Measurements from ENCODE around the gene TXNRD3.

The TXNRD3 gene

GRCh38 chr3:126691765-126692164, 36.8 kb upstream of the TXNRD3 start:
- no peak for TF ChIP-seq CTCF (IDR thresholded peaks at IDR 0.05; ENCODE audit: borderline replicate concordance, control extremely low read depth, extremely low read depth, insufficient read depth, missing control alignments)
- no peak for DNase-seq (ENCODE audit: low spot score)
- in situ Hi-C loops (cut with MboI; ENCODE audit: low sequenced_read_pairs, unreplicated experiment): loop anchor here (25.0 kb wide), 1 partner anchor 746 kb away; no protein-coding TSS in a partner anchor

- no peak for DNase-seq (ENCODE audit: low spot score)
- in situ Hi-C loops (cut with MboI; ENCODE audit: low sequenced_read_pairs, unreplicated experiment): loop anchor here (25.0 kb wide), 1 partner anchor 752 kb away; no protein-coding TSS in a partner anchor
- TF ChIP-seq CTCF (IDR thresholded peaks at IDR 0.05; ENCODE audit: borderline replicate concordance, control extremely low read depth, extremely low read depth, insufficient read depth, missing control alignments): no peak
These were observed 30.6 kb upstream of the TXNRD3 start for GRCh38 chr3:126685493-126685892.

DNA sequence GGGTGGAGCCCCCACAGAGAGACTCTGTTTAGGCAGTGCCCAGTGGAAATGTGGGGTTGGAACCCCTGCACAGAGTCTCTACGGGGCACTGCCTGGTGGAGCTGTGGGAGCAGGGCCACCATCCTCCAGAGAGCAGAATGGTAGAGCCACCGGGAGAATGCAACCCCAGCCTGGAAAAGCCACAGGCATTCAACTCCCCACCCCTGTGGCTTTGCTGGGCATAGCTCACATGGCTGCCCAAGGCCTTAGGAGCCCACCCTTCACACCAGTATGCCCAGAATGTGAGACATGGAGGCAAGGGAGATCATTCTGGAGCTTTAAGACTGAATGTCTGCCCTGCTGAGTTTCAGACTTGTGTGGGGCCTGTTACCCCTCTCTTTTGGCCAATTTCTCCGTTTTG, 30.1 kb upstream of the TXNRD3 start:
- DNase-seq (ENCODE audit: low spot score): no peak
- in situ Hi-C loops (cut with MboI; ENCODE audit: low sequenced_read_pairs, unreplicated experiment): loop anchor here (25.0 kb wide), 1 partner anchor 752 kb away; no protein-coding TSS in a partner anchor

DNA sequence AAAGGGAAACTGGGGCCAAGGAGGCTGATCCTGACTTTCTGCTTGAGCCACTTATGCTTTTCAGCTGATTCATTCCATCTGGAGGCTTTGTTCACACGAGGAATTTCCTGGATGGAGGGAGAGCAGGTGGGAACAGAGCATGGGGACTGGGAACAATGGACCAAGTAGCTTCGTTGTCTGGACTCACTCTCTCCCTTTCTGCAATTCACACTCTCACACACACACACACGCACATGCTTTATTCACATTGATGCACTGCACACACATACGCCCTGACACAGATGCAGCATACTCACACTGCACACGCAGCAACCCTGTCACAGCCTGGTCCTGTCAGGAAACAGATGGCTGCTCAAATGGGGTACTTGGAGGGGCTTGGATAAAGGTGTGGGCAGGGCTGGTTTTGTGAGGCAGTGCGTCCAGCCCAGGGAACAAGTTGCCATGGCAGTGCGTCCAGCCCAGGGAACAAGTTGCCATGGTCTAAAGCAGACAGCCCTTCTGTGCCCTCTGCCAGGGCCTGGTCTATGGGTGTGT, 29.4 kb upstream of the TXNRD3 start:
- DNase-seq (ENCODE audit: low spot score): no peak
- no peak for TF ChIP-seq CTCF (IDR thresholded peaks at IDR 0.05; ENCODE audit: borderline replicate concordance, control extremely low read depth, extremely low read depth, insufficient read depth, missing control alignments)
- in situ Hi-C loops (cut with MboI; ENCODE audit: low sequenced_read_pairs, unreplicated experiment): loop anchor here (25.0 kb wide), 1 partner anchor 753 kb away; no protein-coding TSS in a partner anchor

More for the DNA sequence above, 30.1 kb upstream of the TXNRD3 start:
- TF ChIP-seq CTCF (IDR thresholded peaks at IDR 0.05; ENCODE audit: borderline replicate concordance, control extremely low read depth, extremely low read depth, insufficient read depth, missing control alignments): no peak

GRCh38 chr3:126683069-126683468, 28.1 kb upstream of the TXNRD3 start:
- no peak for TF ChIP-seq CTCF (IDR thresholded peaks at IDR 0.05; ENCODE audit: borderline replicate concordance, control extremely low read depth, extremely low read depth, insufficient read depth, missing control alignments)
- DNase-seq (ENCODE audit: low spot score): no peak
- in situ Hi-C loops (cut with MboI; ENCODE audit: low sequenced_read_pairs, unreplicated experiment): loop anchor here (25.0 kb wide), 1 partner anchor 754 kb away; no protein-coding TSS in a partner anchor

- in situ Hi-C loops (cut with MboI; ENCODE audit: low sequenced_read_pairs, unreplicated experiment): loop anchor here (25.0 kb wide), 1 partner anchor 755 kb away; no protein-coding TSS in a partner anchor
- TF ChIP-seq CTCF (IDR thresholded peaks at IDR 0.05; ENCODE audit: borderline replicate concordance, control extremely low read depth, extremely low read depth, insufficient read depth, missing control alignments): no peak
- DNase-seq (ENCODE audit: low spot score): no peak
These were observed 27.1 kb upstream of the TXNRD3 start for GRCh38 chr3:126682009-126682408.

Data from GM13976 (cell line).